Thyroid gland (tissue), 4 donors: ENCODE data around the gene CCSER1. TPM values are rescaled to one million over a fixed set of nuclear protein-coding genes. Genes with fewer than 3 reads are reported as not detected.

Experiments
- DNase-seq, 2 donors: peaks; one replicate each; pipeline ENCODE4 v3.0.0-alpha.2; 2019
- H3K27ac ChIP-seq, 3 donors: fragments of 200-600 bp; sonication (generic); 1 replicate in 2 of 3; 2 replicates in 1 of 3; pipeline ENCODE4 v1.5.1; 2016 to 2019; ENCODE audit warnings: mild to moderate bottlenecking in 1 of 3, moderate library complexity in 1 of 3
- H3K27me3 ChIP-seq: fragments of 200-600 bp; sonication (generic); one replicate; pipeline ENCODE4 v1.5.1; 2019
- H3K36me3 ChIP-seq, 2 donors: fragments of 200-600 bp; sonication (generic); one replicate each; pipeline ENCODE4 v1.5.1; 2016 to 2019
- H3K4me1 ChIP-seq, 2 donors: fragments of 200-600 bp; sonication (generic); one replicate each; pipeline ENCODE4 v1.5.1; 2017 to 2019
- H3K4me3 ChIP-seq, 3 donors: fragments of 200-600 bp; sonication (generic); replicated peaks in 1 of 3; 1 replicate in 2 of 3; 2 replicates in 1 of 3; pipeline ENCODE4 v1.5.1; 2016; ENCODE audit warnings: mild to moderate bottlenecking in 1 of 3
- H3K9me3 ChIP-seq: fragments of 200-600 bp; sonication (generic); one replicate; pipeline ENCODE4 v1.5.1; 2017
- CTCF ChIP-seq, 6 experiments: fragments of 200-600 bp in 3 of 6; fragments of 450-650 bp in 3 of 6; sonication (generic) in 3 of 6; IDR thresholded peaks; one replicate each; pipeline ENCODE4 v1.5.1; 2016 to 2019; ENCODE audit warnings: antibody characterized with exemption in 6 of 6, mild to moderate bottlenecking in 2 of 6, inconsistent platforms in 1 of 6, moderate library complexity in 1 of 6
- POLR2A ChIP-seq, 2 donors: fragments of 450-650 bp; IDR thresholded peaks; one replicate each; pipeline ENCODE4 v1.6.1; 2017; ENCODE audit warnings: antibody characterized with exemption in 2 of 2, mild to moderate bottlenecking in 2 of 2, moderate library complexity in 1 of 2
- WGBS, 2 donors: methylation state at CpG; one replicate each; pipeline ENCODE4 v1.1.5; 2017; 5-methylcytosine and 5-hydroxymethylcytosine counted together
- intact Hi-C: fragments of 100-400 bp; cut with DNase I; formaldehyde crosslinking; loops from one replicate; pipeline ENCODE4 v1.15.1; 2023
- total RNA-seq, 4 donors: library from RNA; depleted of rRNA; stranded (reverse); fragments of >200 nt; gene quantifications; one replicate each; pipeline ENCODE4 v1.2.3, GENCODE V29; 2016

CCSER1 gene
- total RNA-seq, 4 donors from 2014 or later = 37.7 to 52.3 (median 43.3) TPM

GRCh38 chr4:90951037-90951436 is 823.8 kb downstream of the CCSER1 start:
- Histone ChIP-seq H3K27me3 (no peaks in the 10 kb centered on the region), H3K36me3 (no peaks in the 10 kb centered on the region), H3K4me3 (no peak overlapping the region), H3K27ac (no peak overlapping the region), H3K9me3 (no peaks in the 10 kb centered on the region), H3K4me1 (no peaks in the 10 kb centered on the region)
- TF ChIP-seq CTCF (IDR thresholded peaks at IDR 0.05) (no peak), POLR2A (IDR thresholded peaks at IDR 0.05) (no peak)
- WGBS, 2 donors = 72 to 77% methylated on average over 2 of the region's 2 CpGs
- intact Hi-C loops = no loop called here
- DNase-seq = no peak

- 60 to 63% methylated on average over 3 of the region's 3 CpGs for WGBS, 2 donors
- no peaks in the 10 kb centered on the region for H3K9me3 ChIP-seq
- no peak overlapping the region for H3K27ac ChIP-seq
- no peak overlapping the region for H3K4me3 ChIP-seq
- TF ChIP-seq POLR2A (IDR thresholded peaks at IDR 0.05) = no peak
- TF ChIP-seq CTCF (IDR thresholded peaks at IDR 0.05) = no peak
- H3K4me1 ChIP-seq = no peaks in the 10 kb centered on the region
- no peak for DNase-seq
- intact Hi-C loops = no loop called here
- no peaks in the 10 kb centered on the region for H3K36me3 ChIP-seq
- no peaks in the 10 kb centered on the region for H3K27me3 ChIP-seq
Observed at GRCh38 chr4:90958256-90958895, 831.2 kb downstream of the CCSER1 start.

DNA sequence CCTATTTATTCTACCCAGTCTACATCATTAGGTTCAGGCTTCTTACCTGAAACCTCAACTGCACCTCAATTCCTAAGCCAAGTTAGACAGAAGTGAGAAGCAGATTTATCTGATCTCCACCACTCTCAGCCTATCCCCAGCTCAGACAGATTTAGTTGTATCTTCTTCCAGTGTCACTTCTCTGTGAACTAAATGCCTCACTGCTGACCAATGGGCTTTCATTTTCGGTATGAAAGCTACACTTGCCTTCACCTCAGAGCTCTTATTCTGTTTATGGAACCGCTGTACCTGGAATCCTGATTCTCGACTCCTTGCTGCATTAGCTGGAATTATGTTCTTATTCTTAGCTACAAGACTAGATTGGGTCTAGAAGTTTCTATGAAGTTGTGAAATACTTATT is 833.2 kb downstream of the CCSER1 start:
- 91 to 92% methylated on average over 3 of the region's 3 CpGs for WGBS, 2 donors
- no peak for DNase-seq
- intact Hi-C loops = no loop called here

GRCh38 chr4:90960840-90961239 is 833.6 kb downstream of the CCSER1 start:
- no peaks in the 10 kb centered on the region for H3K4me1 ChIP-seq
- intact Hi-C loops = no loop called here
- no peak for DNase-seq
- H3K27me3 ChIP-seq = no peaks in the 10 kb centered on the region
- no peak for TF ChIP-seq CTCF (IDR thresholded peaks at IDR 0.05)
- no peak for TF ChIP-seq POLR2A (IDR thresholded peaks at IDR 0.05)
- no peak overlapping the region for H3K4me3 ChIP-seq
- no peak overlapping the region for H3K27ac ChIP-seq
- H3K36me3 ChIP-seq = no peaks in the 10 kb centered on the region
- WGBS, 2 donors = 95 to 97% methylated on average over 1 of the region's 1 CpG
- no peaks in the 10 kb centered on the region for H3K9me3 ChIP-seq

More for the DNA sequence above, 833.2 kb downstream of the CCSER1 start:
- Histone ChIP-seq H3K4me1 (no peaks in the 10 kb centered on the region), H3K27ac (no peak overlapping the region), H3K4me3 (no peak overlapping the region), H3K27me3 (no peaks in the 10 kb centered on the region), H3K36me3 (no peaks in the 10 kb centered on the region), H3K9me3 (no peaks in the 10 kb centered on the region)
- no peak for TF ChIP-seq POLR2A (IDR thresholded peaks at IDR 0.05)

- TF ChIP-seq POLR2A (IDR thresholded peaks at IDR 0.05) (no peak), CTCF (IDR thresholded peaks at IDR 0.05) (no peak)
- WGBS, 2 donors = 82 to 90% methylated on average over 2 of the region's 2 CpGs
- H3K36me3 ChIP-seq = no peaks in the 10 kb centered on the region
- intact Hi-C loops = no loop called here
- H3K27me3 ChIP-seq = no peaks in the 10 kb centered on the region
- no peaks in the 10 kb centered on the region for H3K9me3 ChIP-seq
- no peak for DNase-seq
- H3K4me3 ChIP-seq = no peak overlapping the region
- H3K4me1 ChIP-seq = no peaks in the 10 kb centered on the region
- H3K27ac ChIP-seq = no peak overlapping the region
Observed at GRCh38 chr4:90970021-90970420, 842.8 kb downstream of the CCSER1 start.
